HUDEP-2 (cell line): Measurements from ENCODE around the gene XPC.

Experiments used
- DNase-seq, 76 experiments: peaks; one replicate each; lab custom pipeline; 2025; ENCODE audit not compliant: unreplicated experiment in 76 of 76; lab: John Stamatoyannopoulos, UW

The XPC gene

GRCh38 chr3:14208977-14209394 is 30.6 kb upstream of the XPC start:
- DNase-seq = no peak

GRCh38 chr3:14208168-14208567 is 29.8 kb upstream of the XPC start:
- DNase-seq = no peak

- peak in 6 of 76 experiments; percentile 2 to 11 (median 6) for DNase-seq
Measured at GRCh38 chr3:14206548-14207177, 28.3 kb upstream of the XPC start.

- DNase-seq = peak in 33 of 76 experiments; percentile 5 to 75 (median 31)
Measured at GRCh38 chr3:14204515-14205284, 26.3 kb upstream of the XPC start.

- DNase-seq = peak in 63 of 76 experiments; percentile 4 to 73 (median 42)
Measured at GRCh38 chr3:14203521-14204079, 25.2 kb upstream of the XPC start.

- DNase-seq = no peak
Measured at GRCh38 chr3:14202874-14203520, 24.6 kb upstream of the XPC start.

- DNase-seq = no peak
Measured at GRCh38 chr3:14201940-14202684, 23.7 kb upstream of the XPC start.

- DNase-seq = no peak
Measured at GRCh38 chr3:14200841-14201240, 22.4 kb upstream of the XPC start.

- no peak for DNase-seq
Measured at GRCh38 chr3:14200276-14200675, 21.9 kb upstream of the XPC start.

- no peak for DNase-seq
Measured at GRCh38 chr3:14199641-14200040, 21.2 kb upstream of the XPC start.

- no peak for DNase-seq
Measured at GRCh38 chr3:14194865-14195264, 16.5 kb upstream of the XPC start.

GRCh38 chr3:14188041-14188754 is 9.8 kb upstream of the XPC start:
- no peak for DNase-seq

GRCh38 chr3:14186854-14187458 is 8.6 kb upstream of the XPC start:
- no peak for DNase-seq

GRCh38 chr3:14183015-14183577 is 4.7 kb upstream of the XPC start:
- DNase-seq = no peak

- no peak for DNase-seq
Measured at GRCh38 chr3:14181253-14181652, 2.9 kb upstream of the XPC start.

- no peak for DNase-seq
Measured at GRCh38 chr3:14179795-14180194, 1.4 kb upstream of the XPC start.

GRCh38 chr3:14179114-14179465 is 689 bp upstream of the XPC start:
- DNase-seq = no peak

GRCh38 chr3:14177580-14178246 is 688 bp downstream of the XPC start:
- peak in 1 of 76 experiments; percentile 55 for DNase-seq
